SH-SY5Y (cell line): ENCODE data around the gene BRD3OS.

ENCODE experiments used
- GATA2 ChIP-seq: IDR thresholded peaks from 2 replicates; pipeline ENCODE4 v1.6.1; 2011; ENCODE audit warnings: mild to moderate bottlenecking, low read depth, low read length
- GATA3 ChIP-seq: IDR thresholded peaks from 2 replicates; pipeline ENCODE4 v1.6.1; 2011; ENCODE audit warnings: low read depth, mild to moderate bottlenecking, low read length, moderate library complexity

The BRD3OS gene

DNA sequence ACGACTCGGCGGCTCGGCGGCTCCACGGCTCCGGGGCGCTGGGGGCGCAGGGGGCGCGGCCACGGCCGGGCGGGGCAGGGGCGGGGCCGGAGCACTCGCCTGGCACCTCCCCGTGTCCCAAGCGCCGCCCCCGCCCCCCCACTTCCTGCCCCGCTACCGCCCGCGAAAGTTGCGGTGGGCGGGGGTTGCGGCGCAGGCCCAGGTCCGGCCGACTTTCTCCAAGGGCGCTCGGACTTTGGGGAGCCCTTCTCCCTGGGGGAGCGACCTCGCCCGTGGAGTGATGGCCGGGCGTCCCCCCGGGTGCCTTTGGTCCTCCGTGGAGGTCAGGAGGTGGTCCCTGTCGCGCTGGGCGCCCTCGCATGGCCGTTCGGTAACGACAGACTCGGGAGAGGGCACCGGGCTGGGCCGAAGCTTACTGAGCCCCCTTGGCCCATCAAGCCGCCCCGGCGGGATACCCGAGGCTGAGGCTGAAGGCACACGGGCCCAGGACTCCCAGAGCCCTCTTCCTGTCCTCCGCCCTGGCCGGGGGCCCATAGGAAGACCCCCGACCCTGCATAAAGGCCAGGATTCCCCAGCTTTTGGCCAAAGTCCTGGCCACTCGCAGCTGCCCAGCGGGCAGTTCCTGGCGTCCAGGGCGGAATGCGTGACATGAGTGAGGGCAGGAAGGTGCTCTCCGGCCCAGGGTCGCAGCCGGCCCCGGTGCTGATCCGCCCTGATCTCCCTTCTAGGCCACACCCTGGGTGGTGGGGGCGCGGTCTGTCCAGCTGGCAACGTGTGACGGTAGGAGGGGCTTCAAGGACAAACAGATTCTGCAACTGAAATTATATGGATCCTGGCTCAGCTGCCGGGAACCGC is 32.3 kb upstream of the BRD3OS start:
- no peak for TF ChIP-seq GATA3
- TF ChIP-seq GATA2 = no peak

DNA sequence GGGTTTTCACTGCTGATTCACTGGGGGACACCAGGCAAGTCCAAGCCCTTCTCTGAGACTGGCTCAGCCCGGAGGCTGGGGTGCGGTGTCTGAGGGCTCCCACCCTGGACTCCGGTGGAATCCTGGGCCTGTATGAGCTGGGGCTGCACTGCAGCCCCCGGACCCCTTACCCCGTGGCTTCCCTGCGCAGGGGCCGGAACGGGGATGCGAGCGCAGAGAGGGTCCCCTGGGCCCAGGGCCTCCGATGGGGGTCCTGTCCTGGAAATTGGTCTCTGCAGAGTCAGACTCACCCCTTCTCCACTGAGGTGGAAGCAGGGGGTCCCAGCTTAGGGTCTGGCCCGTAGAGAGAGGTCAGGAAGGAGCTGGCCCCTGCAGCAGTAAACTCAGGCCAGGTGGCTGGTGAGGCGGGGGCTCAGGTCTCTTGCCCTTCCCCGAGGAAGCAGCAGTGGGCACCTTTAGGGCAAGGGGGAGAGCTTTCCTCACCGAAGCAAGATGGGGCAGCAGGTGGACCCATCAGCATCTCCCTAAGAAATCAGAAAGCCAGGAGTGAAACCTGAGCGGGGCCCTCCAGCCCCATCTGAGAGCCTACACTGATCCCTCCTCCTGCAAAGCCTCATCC is 31.5 kb upstream of the BRD3OS start:
- TF ChIP-seq GATA3 = no peak
- TF ChIP-seq GATA2 = no peak

DNA sequence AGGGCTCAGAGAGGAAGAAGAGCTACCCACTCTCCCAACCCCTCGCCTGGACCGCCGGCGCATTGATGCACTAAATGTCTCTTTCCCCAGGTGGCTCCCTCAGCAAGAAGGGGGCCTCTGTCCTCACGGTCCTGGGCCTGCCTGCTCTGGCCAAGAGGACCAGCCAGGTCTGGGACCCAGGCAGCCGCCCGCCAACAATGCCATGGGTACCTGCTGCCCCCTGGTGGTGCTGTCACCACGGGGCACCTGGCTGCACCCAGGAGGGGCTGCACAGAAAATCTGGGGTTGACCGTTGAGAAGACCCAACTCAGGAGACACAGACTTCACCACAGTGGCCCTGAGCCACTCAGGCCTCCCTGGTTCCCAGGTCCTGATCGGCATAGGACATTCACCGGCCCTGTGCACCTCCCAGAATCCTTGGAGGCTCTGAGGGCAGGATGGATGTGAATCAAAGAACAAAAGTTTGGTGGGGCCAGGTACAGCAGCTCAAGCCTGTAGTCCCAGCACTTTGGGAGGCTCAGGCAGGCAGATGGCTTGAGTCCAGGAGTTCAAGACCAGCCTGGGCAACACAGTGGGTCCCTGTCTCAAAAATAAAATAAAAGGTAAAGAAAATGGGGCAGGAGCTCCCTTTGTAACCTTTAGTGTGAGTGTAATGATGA is 30.8 kb upstream of the BRD3OS start:
- TF ChIP-seq GATA2 = no peak
- no peak for TF ChIP-seq GATA3

DNA sequence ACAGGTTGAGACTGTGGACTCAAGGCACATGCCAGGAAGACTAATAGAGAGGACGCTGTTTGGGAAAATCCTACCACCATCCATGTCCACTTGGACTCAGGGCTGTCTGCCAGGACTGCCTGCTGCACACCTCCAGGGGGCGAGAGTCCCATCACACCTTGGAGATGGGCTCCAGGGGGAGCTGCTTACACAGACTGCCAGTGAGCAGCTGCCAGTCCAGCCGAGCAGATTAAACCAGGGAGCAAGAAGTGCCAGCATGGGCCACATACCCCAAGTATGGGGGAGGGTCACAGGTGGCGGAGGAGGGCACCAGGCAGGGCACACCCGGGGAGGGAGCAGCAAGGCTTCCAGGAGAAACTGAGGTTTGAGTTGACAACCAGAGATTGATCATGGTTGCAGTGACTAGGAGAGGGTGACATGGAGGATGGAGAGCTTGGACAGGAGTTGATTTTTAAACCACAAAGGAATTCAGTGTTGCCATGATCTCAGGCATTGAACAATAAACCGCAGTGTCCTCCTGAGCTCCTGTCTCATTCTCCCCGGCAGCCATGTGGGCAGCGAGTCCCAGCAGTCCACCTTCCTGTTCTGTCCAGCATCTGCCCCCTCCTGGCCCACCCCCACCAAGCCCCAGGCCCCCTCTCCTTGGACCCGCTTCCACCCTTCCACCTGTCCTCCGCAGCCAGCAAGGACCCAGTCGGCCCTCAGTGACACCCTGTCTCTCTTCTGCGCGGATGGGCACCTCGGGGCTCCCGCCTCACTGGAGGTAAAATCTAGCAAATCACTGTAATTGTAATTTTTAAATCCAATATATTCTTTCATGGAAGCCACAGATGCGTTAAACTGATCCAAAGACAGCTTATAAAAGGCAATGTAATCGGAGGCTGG is 30.0 kb upstream of the BRD3OS start:
- no peak for TF ChIP-seq GATA2
- TF ChIP-seq GATA3 = no peak

DNA sequence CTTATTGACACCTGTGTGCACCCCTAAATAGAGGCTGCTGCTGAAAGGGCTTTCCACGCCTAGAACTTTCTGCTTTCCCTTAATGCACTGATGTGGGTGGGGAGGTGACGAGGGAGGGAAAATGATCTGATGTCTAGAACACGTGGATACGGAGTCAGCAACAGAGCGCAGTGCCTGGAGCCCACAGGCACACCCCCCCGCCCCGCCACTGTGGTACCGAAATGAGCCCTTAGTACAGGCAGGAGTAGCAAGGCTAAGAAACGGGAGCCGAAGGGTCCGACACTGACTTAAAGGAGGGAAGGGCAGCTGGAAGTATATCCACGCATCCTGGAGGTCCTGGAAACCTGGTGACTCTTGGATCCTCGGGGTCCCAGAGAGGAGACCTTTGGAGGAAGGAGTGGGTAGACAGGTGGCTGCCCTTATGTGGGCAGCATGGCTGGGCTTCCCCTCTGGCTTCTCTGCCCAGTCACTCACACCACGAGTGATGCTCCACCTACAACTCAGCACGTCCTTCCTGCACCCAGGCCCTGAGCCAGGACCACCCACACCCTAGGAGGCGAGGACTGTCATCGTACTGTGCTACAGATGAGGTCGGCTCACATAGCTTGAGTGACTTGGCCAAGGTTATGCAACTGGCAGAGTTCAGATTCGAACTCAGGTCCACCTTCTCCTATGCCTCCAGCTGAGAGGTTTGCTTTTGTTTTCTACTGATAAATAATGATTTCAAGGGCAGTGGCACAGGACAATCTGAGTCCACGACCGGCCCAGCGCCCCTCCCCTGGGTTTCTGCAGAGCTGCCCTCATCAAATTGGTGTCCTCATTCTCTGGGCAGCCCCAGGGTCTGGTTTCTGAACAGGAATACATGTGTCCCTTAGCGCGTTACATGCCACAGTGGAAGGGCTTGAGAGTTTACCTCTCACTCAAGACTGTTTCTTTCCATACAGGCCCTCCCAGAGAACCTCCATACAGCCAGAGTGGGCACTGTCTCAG is 28.5 kb upstream of the BRD3OS start:
- no peak for TF ChIP-seq GATA2
- TF ChIP-seq GATA3 = no peak

DNA sequence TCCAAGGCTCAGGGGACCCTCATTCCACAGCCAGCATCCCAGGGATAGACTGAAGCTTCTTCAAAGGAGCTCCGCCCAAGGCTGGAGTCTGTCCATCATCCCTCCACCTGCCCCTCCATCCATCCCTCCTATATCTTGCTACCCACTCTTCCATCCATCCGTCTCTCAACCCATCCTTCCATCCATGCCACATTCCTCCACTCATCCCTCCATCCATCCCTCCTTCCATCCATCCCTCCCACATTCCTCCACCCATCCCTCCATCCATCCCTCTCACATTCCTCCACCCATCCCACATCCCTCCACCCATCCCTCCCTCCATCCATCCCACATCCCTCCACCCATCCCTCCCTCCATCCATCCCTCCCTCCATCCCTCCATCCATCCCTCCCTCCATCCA is 27.7 kb upstream of the BRD3OS start:
- TF ChIP-seq GATA2 (no peak), GATA3 (no peak)

DNA sequence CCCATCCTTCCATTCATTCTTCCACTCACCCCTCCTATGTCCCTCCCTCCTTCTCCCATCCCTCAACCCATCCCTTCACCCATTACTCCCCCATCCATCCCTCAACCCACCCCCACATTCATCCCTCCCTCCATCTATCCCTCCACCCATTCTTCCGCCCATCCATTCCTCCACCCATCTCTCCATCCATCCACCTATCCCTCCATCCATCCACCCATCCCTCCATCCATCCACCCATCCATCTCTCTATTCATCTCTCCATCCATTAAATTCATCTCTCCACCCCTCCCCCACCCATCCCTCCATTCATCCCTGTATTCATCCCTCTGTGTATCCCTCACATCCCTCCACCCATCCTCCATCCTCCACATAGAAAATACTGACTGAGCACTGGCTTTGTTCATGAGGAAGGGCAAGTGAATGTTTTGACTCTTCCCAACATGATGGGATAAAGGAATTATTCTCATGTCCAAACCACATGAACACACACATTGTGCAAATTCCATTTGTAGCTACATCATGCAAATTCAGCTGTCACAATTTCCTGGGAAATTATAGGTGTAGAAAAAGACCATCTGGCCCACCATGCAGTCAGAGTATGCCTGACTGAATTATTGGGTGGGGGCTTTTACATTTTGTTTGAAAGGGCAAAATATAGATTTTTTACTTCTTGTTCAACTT is 26.2 kb upstream of the BRD3OS start:
- TF ChIP-seq GATA2 (no peak), GATA3 (no peak)

DNA sequence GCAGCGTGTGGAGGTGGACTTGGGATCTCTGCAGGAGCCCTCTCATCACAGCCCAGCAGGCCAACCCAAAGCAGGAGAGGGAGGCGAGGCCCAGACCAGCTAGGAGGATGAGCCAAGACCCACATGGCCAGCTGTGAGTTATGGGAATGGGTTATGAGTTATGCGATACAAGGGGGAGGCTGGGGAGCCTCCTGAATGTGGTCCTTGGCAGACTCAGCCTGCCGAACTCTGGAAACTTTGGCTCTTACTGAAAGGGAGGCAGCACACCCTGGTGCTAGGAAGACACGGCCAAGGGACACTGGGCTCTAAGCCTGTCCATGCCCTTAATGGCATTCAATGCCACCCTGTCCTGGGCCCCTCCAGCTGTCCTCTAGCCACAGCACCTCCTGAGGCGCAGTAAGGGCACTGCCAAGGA is 25.4 kb upstream of the BRD3OS start:
- TF ChIP-seq GATA3 = no peak
- no peak for TF ChIP-seq GATA2

DNA sequence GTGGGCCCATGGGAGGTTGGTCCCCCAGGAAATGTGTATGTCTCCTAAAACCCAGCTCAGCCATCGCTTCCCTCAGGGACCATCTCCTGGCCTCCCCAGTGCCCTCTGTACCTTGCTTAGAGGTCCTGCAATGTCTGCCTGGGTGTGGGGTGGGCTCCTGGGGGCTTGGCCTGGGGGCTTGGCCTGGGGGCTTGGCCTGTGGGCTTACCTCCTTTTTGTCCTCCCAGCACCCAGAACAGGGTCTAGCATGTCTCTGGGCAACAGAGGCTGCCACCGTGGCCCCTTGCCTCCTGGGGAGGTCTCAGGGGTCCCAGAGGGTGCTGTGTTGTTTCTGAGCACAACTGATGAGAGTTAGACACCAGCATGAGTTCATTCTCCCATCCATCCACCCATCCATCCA is 22.5 kb upstream of the BRD3OS start:
- TF ChIP-seq GATA2 = no peak
- TF ChIP-seq GATA3 = no peak

DNA sequence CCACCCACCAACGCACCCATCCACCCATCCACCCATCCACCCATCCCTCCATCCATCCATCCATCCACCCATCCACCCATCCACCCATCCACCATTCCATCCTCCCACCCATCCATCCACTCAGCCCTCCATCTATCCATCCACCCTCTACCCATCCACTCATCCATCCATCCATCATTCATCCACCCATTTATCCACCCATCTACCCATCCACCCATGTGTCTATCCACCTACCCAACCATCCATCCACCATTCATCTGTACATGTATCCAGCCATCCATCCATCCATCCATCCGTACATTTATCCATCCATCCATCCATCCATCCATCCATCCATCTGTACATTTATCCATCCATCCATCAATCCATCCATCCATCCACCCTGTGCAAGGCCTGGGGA is 22.0 kb upstream of the BRD3OS start:
- TF ChIP-seq GATA3 (no peak), GATA2 (no peak)

DNA sequence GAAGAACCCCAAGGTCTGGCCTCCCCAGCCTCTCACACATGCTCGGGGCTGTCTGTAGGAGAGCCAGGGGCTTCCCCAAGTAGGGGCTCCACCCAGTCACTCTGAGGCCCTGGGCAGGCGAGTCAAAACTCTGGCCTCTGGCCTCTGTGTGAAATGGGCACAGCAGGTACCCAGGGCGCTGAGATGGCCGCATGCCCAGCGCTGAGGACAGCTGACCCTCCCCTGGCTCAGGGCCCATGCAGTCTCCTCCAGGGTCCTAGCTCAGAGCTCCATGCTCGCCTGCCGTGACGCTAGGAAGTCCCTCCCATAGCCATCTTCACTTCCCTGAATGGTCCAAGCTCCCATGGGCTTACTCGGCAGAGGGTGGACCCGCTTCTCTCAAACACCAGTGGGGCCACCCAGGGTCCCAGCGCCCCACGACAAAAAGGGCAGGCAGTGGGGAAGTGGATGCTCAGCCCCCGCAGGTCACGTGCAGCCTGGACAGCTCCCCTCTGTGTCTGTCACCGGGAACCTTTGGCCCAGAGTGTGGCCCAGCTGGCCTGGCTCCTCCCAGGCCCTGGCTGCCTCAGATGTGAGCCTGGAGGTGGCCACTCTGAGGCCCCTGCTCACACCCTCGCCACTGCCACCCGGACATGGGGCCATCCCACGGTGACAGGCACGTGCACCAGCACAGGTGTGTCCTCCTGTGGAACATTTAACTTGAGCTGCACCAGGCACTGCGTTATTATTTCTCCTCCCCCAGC is 21.0 kb upstream of the BRD3OS start:
- TF ChIP-seq GATA2 = no peak
- TF ChIP-seq GATA3 = no peak

DNA sequence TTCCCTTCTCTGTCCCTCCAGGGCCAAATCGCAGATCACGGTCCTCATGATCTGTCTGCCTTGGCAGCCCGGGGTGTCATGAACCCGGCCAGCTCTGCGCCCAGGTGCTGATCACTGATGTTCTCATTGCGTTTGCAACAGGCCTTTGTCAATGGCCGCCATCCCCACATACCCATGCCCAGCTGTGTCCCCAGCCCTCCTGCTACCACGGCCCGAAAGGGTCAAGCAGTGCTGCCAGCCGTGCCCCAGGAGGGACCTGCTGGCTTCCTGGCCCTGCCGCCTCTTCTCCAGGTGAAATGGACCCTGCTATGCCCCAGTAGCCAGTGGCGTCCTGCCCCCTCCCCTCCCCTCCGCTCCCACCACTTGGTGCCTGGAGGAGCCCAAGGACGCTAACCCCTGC is 20.4 kb upstream of the BRD3OS start:
- TF ChIP-seq GATA2 (no peak), GATA3 (no peak)
